ENCODE measurements around the gene MORC4. TPM values are rescaled to one million over a fixed set of nuclear protein-coding genes. Genes with fewer than 3 reads are reported as not detected.

Gene MORC4
- polyA plus RNA-seq, 2 of the 4 experiments (the other 2 are of a cell fraction): 75.7 to 98.2 TPM

DNA sequence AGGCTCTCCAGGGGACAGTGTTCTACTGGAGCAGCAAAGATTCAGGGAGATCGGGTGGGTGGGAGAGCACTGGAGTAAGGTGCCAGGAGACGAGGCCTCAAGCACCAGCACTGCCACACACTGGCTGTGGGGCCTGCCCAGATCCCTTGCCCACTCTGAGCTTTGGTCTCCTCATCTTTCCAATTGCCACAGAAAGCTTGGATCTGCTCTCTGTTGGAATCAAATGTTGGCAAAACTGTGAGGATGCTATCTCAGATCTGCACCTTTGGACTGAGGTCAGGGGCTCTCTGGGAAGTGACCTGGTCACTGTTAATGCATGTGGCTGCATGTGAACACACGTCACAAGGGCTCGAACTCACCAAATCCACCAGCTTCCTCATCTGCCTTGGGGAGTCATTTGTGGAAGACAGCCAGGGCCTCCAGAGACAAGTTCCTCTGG lies 98.2 kb downstream of the MORC4 start:
- 93% methylated on average over 2 of the region's 4 CpGs for WGBS (ENCODE audit: missing lambda C conversion rate)
- CTCF ChIA-PET: interaction anchor here (0.6 to 7.7 kb wide), 7 partner anchors 10 to 84 kb away, joined by 3 to 94 read pairs (median 4); no protein-coding TSS in a partner anchor
- peak overlapping the region; percentile 33 to 88; a peak in 5 of 6 replicates for H3K27ac ChIP-seq

DNA sequence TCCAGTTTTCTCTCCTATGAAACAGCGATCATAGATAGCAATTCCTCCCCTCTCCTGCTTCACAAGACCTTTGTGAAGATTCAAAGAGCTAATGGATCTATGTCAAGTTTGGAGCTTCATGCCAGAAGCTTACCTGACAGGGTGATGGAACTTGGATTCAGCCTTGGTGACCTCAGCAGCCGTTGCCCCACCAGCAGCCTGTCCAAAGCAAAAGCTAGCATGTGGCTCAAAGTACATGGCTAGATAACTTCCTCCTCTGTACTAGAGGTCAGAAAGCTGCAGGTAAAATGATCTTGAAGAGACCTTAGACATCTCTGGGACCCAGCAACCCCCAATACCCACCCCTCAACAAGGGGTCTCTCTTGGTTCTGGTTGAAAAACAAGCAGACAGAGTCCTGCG lies 98.7 kb downstream of the MORC4 start:
- FAIRE-seq (no peak), DNase-seq (ENCODE audit: low read depth in 1 of 2, low spot score in 1 of 2) (no peak), ATAC-seq (no peak)
- ChIA-PET POLR2A (no interaction called here), CTCF (interaction anchor here (0.6 to 7.7 kb wide), 8 partner anchors 10 to 97 kb away, joined by 3 to 94 read pairs (median 4); no protein-coding TSS in a partner anchor)
- Histone ChIP-seq H3K4me2 (no peak overlapping the region), H3K4me3 (no peak overlapping the region), H3K9me3 (no peaks in the 10 kb centered on the region), H3K4me1 (peaks cover 39% of the 10 kb centered on the region), H3K27ac (peak overlapping the region; percentile 33 to 88; a peak in 5 of 6 replicates)
- 100% methylated on average over 3 of the region's 3 CpGs for WGBS (ENCODE audit: missing lambda C conversion rate)
- TF ChIP-seq CBX8 (IDR thresholded peaks at IDR 0.05): no peak
- TF ChIP-seq EHF (CRISPR knock-in tag; IDR thresholded peaks at IDR 0.05): no peak
- TF ChIP-seq, protein P1, sequence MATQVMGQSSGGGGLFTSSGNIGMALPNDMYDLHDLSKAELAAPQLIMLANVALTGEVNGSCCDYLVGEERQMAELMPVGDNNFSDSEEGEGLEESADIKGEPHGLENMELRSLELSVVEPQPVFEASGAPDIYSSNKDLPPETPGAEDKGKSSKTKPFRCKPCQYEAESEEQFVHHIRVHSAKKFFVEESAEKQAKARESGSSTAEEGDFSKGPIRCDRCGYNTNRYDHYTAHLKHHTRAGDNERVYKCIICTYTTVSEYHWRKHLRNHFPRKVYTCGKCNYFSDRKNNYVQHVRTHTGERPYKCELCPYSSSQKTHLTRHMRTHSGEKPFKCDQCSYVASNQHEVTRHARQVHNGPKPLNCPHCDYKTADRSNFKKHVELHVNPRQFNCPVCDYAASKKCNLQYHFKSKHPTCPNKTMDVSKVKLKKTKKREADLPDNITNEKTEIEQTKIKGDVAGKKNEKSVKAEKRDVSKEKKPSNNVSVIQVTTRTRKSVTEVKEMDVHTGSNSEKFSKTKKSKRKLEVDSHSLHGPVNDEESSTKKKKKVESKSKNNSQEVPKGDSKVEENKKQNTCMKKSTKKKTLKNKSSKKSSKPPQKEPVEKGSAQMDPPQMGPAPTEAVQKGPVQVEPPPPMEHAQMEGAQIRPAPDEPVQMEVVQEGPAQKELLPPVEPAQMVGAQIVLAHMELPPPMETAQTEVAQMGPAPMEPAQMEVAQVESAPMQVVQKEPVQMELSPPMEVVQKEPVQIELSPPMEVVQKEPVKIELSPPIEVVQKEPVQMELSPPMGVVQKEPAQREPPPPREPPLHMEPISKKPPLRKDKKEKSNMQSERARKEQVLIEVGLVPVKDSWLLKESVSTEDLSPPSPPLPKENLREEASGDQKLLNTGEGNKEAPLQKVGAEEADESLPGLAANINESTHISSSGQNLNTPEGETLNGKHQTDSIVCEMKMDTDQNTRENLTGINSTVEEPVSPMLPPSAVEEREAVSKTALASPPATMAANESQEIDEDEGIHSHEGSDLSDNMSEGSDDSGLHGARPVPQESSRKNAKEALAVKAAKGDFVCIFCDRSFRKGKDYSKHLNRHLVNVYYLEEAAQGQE (IDR thresholded peaks at IDR 0.05): no peak
- no peak for TF ChIP-seq ZC3H11A (IDR thresholded peaks at IDR 0.05)
- no peak for TF ChIP-seq ESRRA (IDR thresholded peaks at IDR 0.05; ENCODE audit: borderline replicate concordance, low read length)
- no peak for TF ChIP-seq EHMT2 (IDR thresholded peaks at IDR 0.05; ENCODE audit: low read depth)
- no peak for TF ChIP-seq HOXA7 (CRISPR knock-in tag; IDR thresholded peaks at IDR 0.05)
- TF ChIP-seq, protein P2, sequence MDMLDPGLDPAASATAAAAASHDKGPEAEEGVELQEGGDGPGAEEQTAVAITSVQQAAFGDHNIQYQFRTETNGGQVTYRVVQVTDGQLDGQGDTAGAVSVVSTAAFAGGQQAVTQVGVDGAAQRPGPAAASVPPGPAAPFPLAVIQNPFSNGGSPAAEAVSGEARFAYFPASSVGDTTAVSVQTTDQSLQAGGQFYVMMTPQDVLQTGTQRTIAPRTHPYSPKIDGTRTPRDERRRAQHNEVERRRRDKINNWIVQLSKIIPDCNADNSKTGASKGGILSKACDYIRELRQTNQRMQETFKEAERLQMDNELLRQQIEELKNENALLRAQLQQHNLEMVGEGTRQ (IDR thresholded peaks at IDR 0.05): no peak
- TF ChIP-seq POLR2A (IDR thresholded peaks at IDR 0.05; ENCODE audit: low read length): no peak
- TF ChIP-seq, protein P3, sequence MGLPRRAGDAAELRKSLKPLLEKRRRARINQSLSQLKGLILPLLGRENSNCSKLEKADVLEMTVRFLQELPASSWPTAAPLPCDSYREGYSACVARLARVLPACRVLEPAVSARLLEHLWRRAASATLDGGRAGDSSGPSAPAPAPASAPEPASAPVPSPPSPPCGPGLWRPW (IDR thresholded peaks at IDR 0.05): no peak
- TF ChIP-seq MAFK (IDR thresholded peaks at IDR 0.05; ENCODE audit: partially characterized antibody): no peak
- TF ChIP-seq, protein P4, sequence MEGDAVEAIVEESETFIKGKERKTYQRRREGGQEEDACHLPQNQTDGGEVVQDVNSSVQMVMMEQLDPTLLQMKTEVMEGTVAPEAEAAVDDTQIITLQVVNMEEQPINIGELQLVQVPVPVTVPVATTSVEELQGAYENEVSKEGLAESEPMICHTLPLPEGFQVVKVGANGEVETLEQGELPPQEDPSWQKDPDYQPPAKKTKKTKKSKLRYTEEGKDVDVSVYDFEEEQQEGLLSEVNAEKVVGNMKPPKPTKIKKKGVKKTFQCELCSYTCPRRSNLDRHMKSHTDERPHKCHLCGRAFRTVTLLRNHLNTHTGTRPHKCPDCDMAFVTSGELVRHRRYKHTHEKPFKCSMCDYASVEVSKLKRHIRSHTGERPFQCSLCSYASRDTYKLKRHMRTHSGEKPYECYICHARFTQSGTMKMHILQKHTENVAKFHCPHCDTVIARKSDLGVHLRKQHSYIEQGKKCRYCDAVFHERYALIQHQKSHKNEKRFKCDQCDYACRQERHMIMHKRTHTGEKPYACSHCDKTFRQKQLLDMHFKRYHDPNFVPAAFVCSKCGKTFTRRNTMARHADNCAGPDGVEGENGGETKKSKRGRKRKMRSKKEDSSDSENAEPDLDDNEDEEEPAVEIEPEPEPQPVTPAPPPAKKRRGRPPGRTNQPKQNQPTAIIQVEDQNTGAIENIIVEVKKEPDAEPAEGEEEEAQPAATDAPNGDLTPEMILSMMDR (IDR thresholded peaks at IDR 0.05): no peak
- no peak for TF ChIP-seq HOXB5 (CRISPR knock-in tag; IDR thresholded peaks at IDR 0.05)
- no peak for TF ChIP-seq TP53 (CRISPR knock-in tag; IDR thresholded peaks at IDR 0.05)
- no peak for TF ChIP-seq JUN (IDR thresholded peaks at IDR 0.05)
- TF ChIP-seq ZNF302 (CRISPR knock-in tag; IDR thresholded peaks at IDR 0.05): no peak
- TF ChIP-seq BHLHE40 (IDR thresholded peaks at IDR 0.05; ENCODE audit: low read depth, low read length): no peak
- TF ChIP-seq SREBF2 (IDR thresholded peaks at IDR 0.05): no peak
- no peak for TF ChIP-seq CBX2 (IDR thresholded peaks at IDR 0.05; ENCODE audit: borderline replicate concordance, low read depth)

More for the DNA sequence above, 98.2 kb downstream of the MORC4 start:
- POLR2A ChIA-PET: no interaction called here
- no peak for FAIRE-seq
- H3K4me2 ChIP-seq: no peak overlapping the region
- no peaks in the 10 kb centered on the region for H3K9me3 ChIP-seq
- ATAC-seq: no peak
- no peak overlapping the region for H3K4me3 ChIP-seq
- no peak for TF ChIP-seq TFCP2L1 (CRISPR knock-in tag; IDR thresholded peaks at IDR 0.05)
- TF ChIP-seq, protein P5, sequence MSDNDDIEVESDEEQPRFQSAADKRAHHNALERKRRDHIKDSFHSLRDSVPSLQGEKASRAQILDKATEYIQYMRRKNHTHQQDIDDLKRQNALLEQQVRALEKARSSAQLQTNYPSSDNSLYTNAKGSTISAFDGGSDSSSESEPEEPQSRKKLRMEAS (IDR thresholded peaks at IDR 0.05): no peak
- no peak for TF ChIP-seq POLR2AphosphoS2 (conservative IDR thresholded peaks at IDR 0.05; ENCODE audit: low read length)
- TF ChIP-seq ZFP36 (IDR thresholded peaks at IDR 0.05; ENCODE audit: borderline replicate concordance, partially characterized antibody): no peak
- TF ChIP-seq, protein P2 (IDR thresholded peaks at IDR 0.05): no peak
- TF ChIP-seq, protein P6, sequence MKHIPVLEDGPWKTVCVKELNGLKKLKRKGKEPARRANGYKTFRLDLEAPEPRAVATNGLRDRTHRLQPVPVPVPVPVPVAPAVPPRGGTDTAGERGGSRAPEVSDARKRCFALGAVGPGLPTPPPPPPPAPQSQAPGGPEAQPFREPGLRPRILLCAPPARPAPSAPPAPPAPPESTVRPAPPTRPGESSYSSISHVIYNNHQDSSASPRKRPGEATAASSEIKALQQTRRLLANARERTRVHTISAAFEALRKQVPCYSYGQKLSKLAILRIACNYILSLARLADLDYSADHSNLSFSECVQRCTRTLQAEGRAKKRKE (CRISPR knock-in tag; IDR thresholded peaks at IDR 0.05; ENCODE audit: low read depth): no peak
- TF ChIP-seq CEBPB (IDR thresholded peaks at IDR 0.05): no peak
- no peak for DNase-seq (ENCODE audit: low read depth in 1 of 2, low spot score in 1 of 2)
- H3K4me1 ChIP-seq: peaks cover 38% of the 10 kb centered on the region
